ENCODE results near the gene COL4A2.

DNA sequence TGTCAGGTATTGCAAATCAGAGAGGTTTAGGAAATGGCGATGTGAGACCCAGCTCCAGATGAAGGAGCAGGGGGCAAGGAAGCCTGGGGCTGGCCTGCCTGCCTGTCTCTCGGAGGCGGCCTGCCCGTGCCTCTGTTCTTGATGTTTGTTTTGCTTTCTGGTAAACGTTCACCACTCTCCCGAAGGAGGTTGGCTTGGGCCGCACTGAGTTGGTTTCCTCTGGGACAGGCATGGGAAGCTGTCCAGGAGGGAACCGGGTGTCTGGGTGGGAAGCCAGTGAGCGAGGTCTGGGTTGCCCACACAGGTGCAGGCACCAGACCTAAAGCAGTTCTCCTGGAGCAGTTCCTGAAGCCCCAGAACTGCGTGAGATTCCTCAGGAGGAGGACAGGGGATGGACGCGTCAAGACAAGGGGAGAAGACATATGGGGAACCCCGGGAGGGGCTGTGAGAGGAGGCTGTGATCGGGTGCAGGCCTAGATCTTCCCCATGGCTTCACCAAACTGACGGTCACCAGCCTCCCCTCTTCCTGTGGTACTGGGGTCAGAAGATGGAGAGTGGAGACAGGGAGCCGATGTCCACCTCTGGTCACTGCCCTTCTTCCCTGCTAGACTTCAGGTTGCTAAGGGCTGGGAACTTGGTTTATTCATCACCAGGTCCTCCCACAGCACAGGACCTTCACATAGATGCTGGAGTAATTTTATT lies 15.2 kb downstream of the COL4A2 start:
- TF ChIP-seq CTCF (IDR thresholded peaks at IDR 0.05) = no peak
- TF ChIP-seq POLR2A (IDR thresholded peaks at IDR 0.05) = no peak
